ENCODE data around the gene LMF2.

DNA sequence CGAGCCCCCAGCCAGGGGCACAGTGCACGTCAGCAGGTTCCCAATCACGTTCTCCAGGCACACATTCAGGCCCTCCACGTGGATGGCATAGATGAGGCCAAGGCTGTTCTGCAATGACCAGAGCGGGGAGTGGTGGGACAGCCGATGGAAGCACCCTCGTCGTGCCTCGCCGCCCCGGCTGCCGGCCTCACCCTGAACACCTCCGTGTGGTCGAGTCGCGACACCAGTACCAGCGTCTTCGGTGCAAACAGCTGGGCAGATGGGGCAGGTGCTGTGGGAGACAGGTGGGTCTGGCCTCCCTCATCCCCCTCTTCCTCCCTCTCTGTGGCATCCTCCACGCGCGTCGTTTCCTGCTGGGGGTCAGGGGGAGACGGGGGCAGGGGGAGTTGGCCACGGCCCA, 40.2 kb downstream of the LMF2 start:
- TF ChIP-seq, protein P1, sequence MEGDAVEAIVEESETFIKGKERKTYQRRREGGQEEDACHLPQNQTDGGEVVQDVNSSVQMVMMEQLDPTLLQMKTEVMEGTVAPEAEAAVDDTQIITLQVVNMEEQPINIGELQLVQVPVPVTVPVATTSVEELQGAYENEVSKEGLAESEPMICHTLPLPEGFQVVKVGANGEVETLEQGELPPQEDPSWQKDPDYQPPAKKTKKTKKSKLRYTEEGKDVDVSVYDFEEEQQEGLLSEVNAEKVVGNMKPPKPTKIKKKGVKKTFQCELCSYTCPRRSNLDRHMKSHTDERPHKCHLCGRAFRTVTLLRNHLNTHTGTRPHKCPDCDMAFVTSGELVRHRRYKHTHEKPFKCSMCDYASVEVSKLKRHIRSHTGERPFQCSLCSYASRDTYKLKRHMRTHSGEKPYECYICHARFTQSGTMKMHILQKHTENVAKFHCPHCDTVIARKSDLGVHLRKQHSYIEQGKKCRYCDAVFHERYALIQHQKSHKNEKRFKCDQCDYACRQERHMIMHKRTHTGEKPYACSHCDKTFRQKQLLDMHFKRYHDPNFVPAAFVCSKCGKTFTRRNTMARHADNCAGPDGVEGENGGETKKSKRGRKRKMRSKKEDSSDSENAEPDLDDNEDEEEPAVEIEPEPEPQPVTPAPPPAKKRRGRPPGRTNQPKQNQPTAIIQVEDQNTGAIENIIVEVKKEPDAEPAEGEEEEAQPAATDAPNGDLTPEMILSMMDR (IDR thresholded peaks at IDR 0.05; ENCODE audit: low read length), result no peak
- TF ChIP-seq EZH2phosphoT487 (IDR thresholded peaks at IDR 0.05; ENCODE audit: low read length) (no peak), EZH2 (optimal IDR thresholded peaks at IDR 0.05; ENCODE audit: low read depth, low read length) (no peak)

All from MM.1S (cell line).